Spleen (tissue), 7 donors: ENCODE data around the gene OTUD7B.

Experiments
- CTCF ChIP-seq, 11 experiments: fragments of 200-600 bp in 7 of 11; fragments of 450-650 bp in 4 of 11; sonication (generic) in 4 of 11; IDR thresholded peaks in 8 of 11; conservative IDR thresholded peaks in 3 of 11; 1 replicate in 7 of 11; 2 replicates in 4 of 11; pipeline versions ENCODE4 v1.4.0 to v1.8.0; 2016 to 2021; ENCODE audit warnings: antibody characterized with exemption in 11 of 11, inconsistent platforms in 4 of 11, mild to moderate bottlenecking in 1 of 11
- POLR2A ChIP-seq, 3 donors: fragments of 450-650 bp; IDR thresholded peaks; one replicate each; pipeline ENCODE4 v1.5.1; 2017; ENCODE audit warnings: antibody characterized with exemption in 3 of 3, mild to moderate bottlenecking in 1 of 3
- POLR2AphosphoS5 ChIP-seq, 3 donors: sonication (generic); formaldehyde crosslinking; IDR thresholded peaks; one replicate each; pipeline ENCODE4 v1.5.1; 2017; ENCODE audit warnings: antibody characterized with exemption in 3 of 3
- donor health status: DM: no; HTN: no; CAD: no; lungs with moderate emphysema.
- donor health status: DM: no; HTN: no; CAD: no.
- donor health status: DM: no; HTN: no; CAD: no.

- TF ChIP-seq CTCF (IDR thresholded peaks at IDR 0.05 in 8 of 11, conservative IDR thresholded peaks at IDR 0.05 in 3 of 11) (no peak), POLR2A (IDR thresholded peaks at IDR 0.05) (no peak), POLR2AphosphoS5 (IDR thresholded peaks at IDR 0.05) (no peak)
These were observed 1.8 kb downstream of the OTUD7B start for GRCh38 chr1:150008699-150009098.
